Endothelial cell of umbilical vein (primary cell): ENCODE data around the gene SFPQ. TPM values are rescaled to one million over a fixed set of nuclear protein-coding genes. Genes with fewer than 3 reads are reported as not detected.

Experiments used
- BruUV-seq: library from RNA; stranded (reverse); fragments of 400-500 nt; replicated peaks from 2 replicates; lab custom pipeline; 2021; lab: Mats Ljungman, UMichigan
- CTCF ChIA-PET: fragments of 300-600, 350-600 bp; sonication (Branson Sonifier 250); formaldehyde crosslinking; loops from one replicate; lab custom pipeline; 2021; ENCODE audit warnings: antibody characterized with exemption, inconsistent platforms; lab: Charles Lee
- POLR2A ChIA-PET: fragments of 300-600, 350-600 bp; sonication (Branson Sonifier 250); formaldehyde crosslinking; loops from one replicate; lab custom pipeline; 2021; ENCODE audit warnings: antibody characterized with exemption, inconsistent platforms; lab: Charles Lee
- DNase-seq: peaks from one replicate; pipeline ENCODE4 v3.0.0-alpha.2; 2011; ENCODE audit warnings: low read depth, low spot score
- FAIRE-seq: peaks from 2 replicates; lab custom pipeline; 2011; peaks lifted over from hg19 to GRCh38; lab: Jason Lieb, UNC
- H2AFZ ChIP-seq: 2 replicates; pipeline ENCODE4 v1.6.0; 2012; ENCODE audit warnings: low read depth, low read length, control low read depth, inconsistent platforms
- H3K27ac ChIP-seq: 2 replicates; pipeline ENCODE4 v1.5.1; 2011; ENCODE audit warnings: low read depth, mild to moderate bottlenecking, control low read depth, low read length, moderate library complexity; ENCODE audit not compliant: insufficient read depth
- H3K27me3 ChIP-seq, 2 experiments: 2 replicates each; pipeline versions ENCODE4 v1.6.0 to v1.6.1; 2011; ENCODE audit warnings: low read length in 2 of 2, mixed read lengths in 1 of 2; ENCODE audit not compliant: control insufficient read depth in 2 of 2, insufficient read depth in 2 of 2
- H3K36me3 ChIP-seq, 2 experiments: 2 replicates in 1 of 2; 3 replicates in 1 of 2; pipeline ENCODE4 v1.5.1; 2011; ENCODE audit warnings: low read length in 2 of 2, mild to moderate bottlenecking in 1 of 2, moderate library complexity in 1 of 2; ENCODE audit not compliant: control insufficient read depth in 2 of 2, insufficient read depth in 2 of 2; ENCODE audit errors: extremely low read depth in 1 of 2
- H3K4me1 ChIP-seq: 3 replicates; pipeline ENCODE4 v1.5.1; 2011; ENCODE audit warnings: mild to moderate bottlenecking, low read length; ENCODE audit not compliant: control insufficient read depth, insufficient read depth; ENCODE audit errors: extremely low read depth
- H3K4me2 ChIP-seq: 2 replicates; pipeline ENCODE4 v1.6.1; 2011; ENCODE audit warnings: low read length, control low read depth, mixed read lengths; ENCODE audit not compliant: insufficient read depth
- H3K4me3 ChIP-seq, 3 experiments: fragments of 200-600 bp in 1 of 3; sonication (generic), shearing (Covaris generic) in 1 of 3; replicated peaks in 1 of 3; 2 replicates each; pipeline ENCODE4 v1.5.1; 2011 to 2016; ENCODE audit warnings: control low read depth in 3 of 3, low read length in 3 of 3, mild to moderate bottlenecking in 2 of 3, inconsistent platforms in 1 of 3, low read depth in 1 of 3, moderate library complexity in 1 of 3; ENCODE audit not compliant: insufficient read depth in 1 of 3
- H3K79me2 ChIP-seq: 2 replicates; pipeline ENCODE4 v1.6.0; 2012; ENCODE audit warnings: low read length, inconsistent platforms; ENCODE audit not compliant: control insufficient read depth, insufficient read depth
- H3K9ac ChIP-seq: replicated peaks from 2 replicates; pipeline ENCODE3; 2011; ENCODE audit warnings: low read length, control low read depth; ENCODE audit not compliant: insufficient read depth; ENCODE audit errors: extremely low read depth
- H3K9me1 ChIP-seq: replicated peaks from 3 replicates; pipeline ENCODE4 v1.6.0; 2011; ENCODE audit warnings: mild to moderate bottlenecking, low read length; ENCODE audit not compliant: control insufficient read depth, insufficient read depth; ENCODE audit errors: extremely low read depth
- H3K9me3 ChIP-seq: replicated peaks from 2 replicates; pipeline ENCODE4 v1.5.1; 2012; ENCODE audit warnings: low read length, inconsistent platforms; ENCODE audit not compliant: control insufficient read depth, insufficient read depth
- H4K20me1 ChIP-seq: replicated peaks from 2 replicates; pipeline ENCODE3; 2011; ENCODE audit warnings: mild to moderate bottlenecking, low read length; ENCODE audit not compliant: control insufficient read depth, insufficient read depth; ENCODE audit errors: extremely low read depth
- EZH2 ChIP-seq: IDR thresholded peaks from 2 replicates; pipeline ENCODE4 v1.6.1; 2012; ENCODE audit warnings: borderline replicate concordance, low read depth, mild to moderate bottlenecking, moderate library complexity, low read length, inconsistent platforms; ENCODE audit not compliant: severe bottlenecking
- FOS ChIP-seq: IDR thresholded peaks from 2 replicates; pipeline ENCODE4 v1.6.1; 2011; ENCODE audit warnings: mild to moderate bottlenecking, low read length, moderate library complexity, borderline replicate concordance; ENCODE audit not compliant: insufficient read depth
- GATA2 ChIP-seq: IDR thresholded peaks from 2 replicates; pipeline ENCODE4 v1.7.0; 2011; ENCODE audit warnings: low read depth, mild to moderate bottlenecking, moderate library complexity, mixed read lengths, low read length; ENCODE audit not compliant: insufficient read length, insufficient read depth
- JUN ChIP-seq: IDR thresholded peaks from 2 replicates; pipeline ENCODE4 v1.6.1; 2011; ENCODE audit warnings: borderline replicate concordance, low read depth; ENCODE audit not compliant: insufficient read length, insufficient read depth
- MYC ChIP-seq: IDR thresholded peaks from one replicate; pipeline ENCODE4 v1.6.1; 2011; ENCODE audit warnings: mild to moderate bottlenecking, low read depth, low read length
- POLR2A ChIP-seq: IDR thresholded peaks from 2 replicates; pipeline ENCODE4 v1.6.1; 2012; ENCODE audit warnings: low read depth, mild to moderate bottlenecking, control low read depth, low read length
- POLR2AphosphoS5 ChIP-seq: IDR thresholded peaks from 2 replicates; pipeline ENCODE4 v1.6.1; 2012; ENCODE audit warnings: low read depth, mild to moderate bottlenecking, control low read depth, low read length, moderate library complexity; ENCODE audit not compliant: insufficient read depth
- dilution Hi-C: fragments of 300-500 bp; cut with MboI; formaldehyde crosslinking; loops from one replicate; pipeline ENCODE4 v1.15.0; 2019; ENCODE audit warnings: low sequenced_read_pairs; ENCODE audit not compliant: extremely low pct_ligation_motif_present
- intact Hi-C: fragments of 100-400 bp; cut with micrococcal nuclease; formaldehyde crosslinking; loops from one replicate; pipeline ENCODE4 v1.10.0; 2022
- polyA plus RNA-seq, 4 experiments: library from polyadenylated mRNA; depleted of rRNA in 3 of 4; stranded (reverse) in 3 of 4; unstranded in 1 of 4; fragments of >200 nt; gene quantifications; 2 replicates each; pipeline versions ENCODE4 v1.2.1 to v1.2.3, GENCODE V29; 2011 to 2012; ENCODE audit warnings: missing spikeins in 1 of 4
- total RNA-seq: library from RNA; stranded (reverse); gene quantifications from 2 replicates; pipeline ENCODE4 v1.2.3, GENCODE V29; 2021
- TF ChIP-seq, protein P1 (sequence below), 2 donors: IDR thresholded peaks; 1 replicate in 1 of 2; 2 replicates in 1 of 2; pipeline ENCODE4 v1.5.1; 2011; ENCODE audit warnings: low read length in 2 of 2, mild to moderate bottlenecking in 2 of 2, moderate library complexity in 2 of 2, control low read depth in 1 of 2, inconsistent platforms in 1 of 2, low read depth in 1 of 2; ENCODE audit not compliant: insufficient read depth in 1 of 2; ENCODE audit errors: extremely low read depth in 1 of 2
- TF ChIP-seq, protein P2 (sequence below): IDR thresholded peaks from 2 replicates; pipeline ENCODE4 v1.6.1; 2011; ENCODE audit not compliant: insufficient read depth, insufficient read length

Gene SFPQ
- total and polyA plus RNA-seq, 2 donors (not counting 3 experiments of a cell fraction or from before 2014, with no cell fraction given) = 100 to 415 TPM

- Histone ChIP-seq H3K27ac (no peak overlapping the region), H3K79me2 (no peaks in the 10 kb centered on the region), H3K9me3 (no peaks in the 10 kb centered on the region), H3K4me2 (no peak overlapping the region), H4K20me1 (no peaks in the 10 kb centered on the region), H3K36me3 (no peaks in the 10 kb centered on the region), H3K4me1 (no peaks in the 10 kb centered on the region), H3K4me3 (no peak overlapping the region), H2AFZ (no peak overlapping the region), H3K9ac (no peak overlapping the region), H3K9me1 (no peaks in the 10 kb centered on the region), H3K27me3 (no peaks in the 10 kb centered on the region)
- no TSS peak for BruUV-seq
- dilution Hi-C loops (no loop called here), intact Hi-C loops (no loop called here)
- peak; percentile 26 for DNase-seq
- TF ChIP-seq, protein P1, sequence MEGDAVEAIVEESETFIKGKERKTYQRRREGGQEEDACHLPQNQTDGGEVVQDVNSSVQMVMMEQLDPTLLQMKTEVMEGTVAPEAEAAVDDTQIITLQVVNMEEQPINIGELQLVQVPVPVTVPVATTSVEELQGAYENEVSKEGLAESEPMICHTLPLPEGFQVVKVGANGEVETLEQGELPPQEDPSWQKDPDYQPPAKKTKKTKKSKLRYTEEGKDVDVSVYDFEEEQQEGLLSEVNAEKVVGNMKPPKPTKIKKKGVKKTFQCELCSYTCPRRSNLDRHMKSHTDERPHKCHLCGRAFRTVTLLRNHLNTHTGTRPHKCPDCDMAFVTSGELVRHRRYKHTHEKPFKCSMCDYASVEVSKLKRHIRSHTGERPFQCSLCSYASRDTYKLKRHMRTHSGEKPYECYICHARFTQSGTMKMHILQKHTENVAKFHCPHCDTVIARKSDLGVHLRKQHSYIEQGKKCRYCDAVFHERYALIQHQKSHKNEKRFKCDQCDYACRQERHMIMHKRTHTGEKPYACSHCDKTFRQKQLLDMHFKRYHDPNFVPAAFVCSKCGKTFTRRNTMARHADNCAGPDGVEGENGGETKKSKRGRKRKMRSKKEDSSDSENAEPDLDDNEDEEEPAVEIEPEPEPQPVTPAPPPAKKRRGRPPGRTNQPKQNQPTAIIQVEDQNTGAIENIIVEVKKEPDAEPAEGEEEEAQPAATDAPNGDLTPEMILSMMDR (IDR thresholded peaks at IDR 0.05; ENCODE audit: extremely low read depth in 1 of 2, insufficient read depth in 1 of 2, low read depth in 1 of 2, low read length in 2 of 2) = peak; percentile 44 to 54
- TF ChIP-seq JUN (no peak), EZH2 (no peak)
- POLR2A ChIA-PET = no interaction called here
- CTCF ChIA-PET = interaction anchor here (0.9 to 2.2 kb wide), 5 partner anchors 12 to 44 kb away, joined by 3 to 6 read pairs (median 3); no protein-coding TSS in a partner anchor
- peak; percentile 70 for FAIRE-seq
Measured at GRCh38 chr1:35220976-35221375, 28.0 kb upstream of the SFPQ start.

GRCh38 chr1:35215346-35215745 lies 22.4 kb upstream of the SFPQ start:
- Histone ChIP-seq H3K4me2 (no peak overlapping the region), H3K4me3 (no peak overlapping the region), H3K9ac (no peak overlapping the region), H3K9me1 (no peaks in the 10 kb centered on the region), H3K4me1 (no peaks in the 10 kb centered on the region), H4K20me1 (no peaks in the 10 kb centered on the region), H3K9me3 (no peaks in the 10 kb centered on the region), H3K27ac (no peak overlapping the region), H3K36me3 (no peaks in the 10 kb centered on the region), H2AFZ (no peak overlapping the region), H3K79me2 (no peaks in the 10 kb centered on the region), H3K27me3 (no peaks in the 10 kb centered on the region)
- ChIA-PET POLR2A (no interaction called here), CTCF (interaction anchor here (1.1 kb wide), 1 partner anchor 17 kb away, joined by 4 read pairs; no protein-coding TSS in a partner anchor)
- dilution Hi-C loops = no loop called here
- intact Hi-C loops = no loop called here
- peak; percentile 37 for FAIRE-seq
- no TSS peak for BruUV-seq
- TF ChIP-seq, protein P2, sequence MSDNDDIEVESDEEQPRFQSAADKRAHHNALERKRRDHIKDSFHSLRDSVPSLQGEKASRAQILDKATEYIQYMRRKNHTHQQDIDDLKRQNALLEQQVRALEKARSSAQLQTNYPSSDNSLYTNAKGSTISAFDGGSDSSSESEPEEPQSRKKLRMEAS = no peak
- no peak for TF ChIP-seq MYC
- TF ChIP-seq EZH2 = no peak
- TF ChIP-seq POLR2AphosphoS5 = no peak
- TF ChIP-seq GATA2 = no peak
- no peak for TF ChIP-seq FOS
- no peak for TF ChIP-seq POLR2A
- TF ChIP-seq JUN = no peak
- TF ChIP-seq, protein P1 (IDR thresholded peaks at IDR 0.05; ENCODE audit: extremely low read depth in 1 of 2, insufficient read depth in 1 of 2, low read depth in 1 of 2, low read length in 2 of 2) = no peak
- no peak for DNase-seq
